ENCODE measurements around the gene DAD1.

DNA sequence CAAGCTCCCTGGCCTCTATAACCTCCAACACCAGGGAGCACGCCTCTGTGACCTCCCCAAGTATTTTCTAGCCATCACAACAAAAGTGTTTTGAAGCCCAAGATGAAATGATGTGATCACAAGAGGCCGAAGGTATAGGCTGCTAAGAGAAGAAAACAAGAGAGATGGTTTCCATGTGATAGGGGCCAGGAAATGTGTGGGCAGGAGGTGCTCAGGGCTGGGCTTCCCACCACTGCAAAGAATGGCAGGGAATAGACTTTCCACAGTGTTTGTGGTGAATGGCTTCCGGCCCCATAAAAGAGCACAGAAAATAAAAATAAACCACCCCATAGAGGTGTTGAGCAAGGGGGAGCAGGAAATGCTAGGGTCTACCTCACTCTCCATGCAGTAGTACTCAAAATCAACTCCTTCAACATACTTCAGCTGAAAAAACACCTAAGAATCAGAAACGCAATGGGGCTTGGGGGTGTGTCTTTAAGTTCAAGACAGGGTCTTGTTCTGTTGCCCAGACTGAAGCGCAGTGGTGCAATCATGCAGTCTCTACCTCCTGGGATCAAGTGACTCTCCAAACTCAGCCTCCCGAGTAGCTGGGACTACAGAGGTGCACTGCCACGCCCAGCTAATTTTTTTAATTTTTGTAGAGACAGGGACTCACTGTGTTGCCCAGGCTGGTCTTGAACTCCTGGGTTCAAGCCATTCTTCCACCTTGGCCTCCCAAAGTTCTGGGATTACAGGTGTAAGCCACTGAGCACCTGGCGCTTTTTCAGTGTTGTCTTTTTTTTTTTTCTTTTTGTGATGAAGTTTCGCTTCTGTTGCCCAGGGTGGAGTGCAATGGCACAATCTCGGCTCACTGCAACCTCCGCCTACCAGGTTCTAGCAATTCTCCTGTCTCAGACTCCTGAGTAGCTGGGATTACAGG lies 27.1 kb downstream of the DAD1 start:
- TF ChIP-seq, protein P1, sequence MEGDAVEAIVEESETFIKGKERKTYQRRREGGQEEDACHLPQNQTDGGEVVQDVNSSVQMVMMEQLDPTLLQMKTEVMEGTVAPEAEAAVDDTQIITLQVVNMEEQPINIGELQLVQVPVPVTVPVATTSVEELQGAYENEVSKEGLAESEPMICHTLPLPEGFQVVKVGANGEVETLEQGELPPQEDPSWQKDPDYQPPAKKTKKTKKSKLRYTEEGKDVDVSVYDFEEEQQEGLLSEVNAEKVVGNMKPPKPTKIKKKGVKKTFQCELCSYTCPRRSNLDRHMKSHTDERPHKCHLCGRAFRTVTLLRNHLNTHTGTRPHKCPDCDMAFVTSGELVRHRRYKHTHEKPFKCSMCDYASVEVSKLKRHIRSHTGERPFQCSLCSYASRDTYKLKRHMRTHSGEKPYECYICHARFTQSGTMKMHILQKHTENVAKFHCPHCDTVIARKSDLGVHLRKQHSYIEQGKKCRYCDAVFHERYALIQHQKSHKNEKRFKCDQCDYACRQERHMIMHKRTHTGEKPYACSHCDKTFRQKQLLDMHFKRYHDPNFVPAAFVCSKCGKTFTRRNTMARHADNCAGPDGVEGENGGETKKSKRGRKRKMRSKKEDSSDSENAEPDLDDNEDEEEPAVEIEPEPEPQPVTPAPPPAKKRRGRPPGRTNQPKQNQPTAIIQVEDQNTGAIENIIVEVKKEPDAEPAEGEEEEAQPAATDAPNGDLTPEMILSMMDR (IDR thresholded peaks at IDR 0.05) = no peak
- TF ChIP-seq POLR2AphosphoS5 (IDR thresholded peaks at IDR 0.05; ENCODE audit: insufficient read depth in 1 of 2, low read depth in 1 of 2) (no peak), POLR2A (IDR thresholded peaks at IDR 0.05) (no peak)
